WTC11 (cell line): ENCODE measurements around the gene PRR22.

Experiments
- CREB1 ChIP-seq: sonication (generic); formaldehyde crosslinking; IDR thresholded peaks from 2 replicates; pipeline ENCODE4 v1.8.0; 2023; ENCODE audit warnings: mild to moderate bottlenecking, missing genetic modification reagents
- CTCF ChIP-seq: fragments of 200-600 bp; IDR thresholded peaks from 2 replicates; pipeline ENCODE4 v1.8.0; 2022; ENCODE audit warnings: antibody characterized with exemption
- KAT7 ChIP-seq: sonication (generic); formaldehyde crosslinking; IDR thresholded peaks from 2 replicates; pipeline ENCODE4 v1.8.1; 2023; ENCODE audit warnings: missing genetic modification reagents, mild to moderate bottlenecking, borderline replicate concordance

GRCh38 chr19:5793188-5793587 lies 8.6 kb upstream of the PRR22 start:
- TF ChIP-seq CTCF (no peak), CREB1 (CRISPR knock-in tag) (no peak), KAT7 (no peak)
